Progenitor cell of endocrine pancreas (in vitro differentiated cells): Measurements from ENCODE around the gene SLC25A19. TPM values are rescaled to one million over a fixed set of nuclear protein-coding genes. Genes with fewer than 3 reads are reported as not detected.

Experiments
- DNase-seq: peaks from one replicate; pipeline ENCODE4 v3.0.0; 2021; ENCODE audit warnings: low spot score; ENCODE audit not compliant: unreplicated experiment
- H3K27ac Mint-ChIP-seq: 2 replicates; pipeline ENCODE4 v1.8.0; 2021; ENCODE audit warnings: mild to moderate bottlenecking, moderate library complexity, mixed read lengths
- H3K27me3 Mint-ChIP-seq: 2 replicates; pipeline ENCODE4 v1.8.0; 2021; ENCODE audit warnings: mixed read lengths
- H3K36me3 Mint-ChIP-seq: 2 replicates; pipeline ENCODE4 v1.8.0; 2022; ENCODE audit warnings: mixed read lengths; ENCODE audit not compliant: insufficient read depth
- H3K4me1 Mint-ChIP-seq: 2 replicates; pipeline ENCODE4 v1.8.0; 2021; ENCODE audit warnings: low read depth, mixed read lengths
- H3K4me3 Mint-ChIP-seq: 2 replicates; pipeline ENCODE4 v1.8.0; 2021; ENCODE audit warnings: low read depth, mild to moderate bottlenecking, moderate library complexity, mixed read lengths
- H3K9me3 Mint-ChIP-seq: 2 replicates; pipeline ENCODE4 v1.8.0; 2021; ENCODE audit warnings: low read depth, mixed read lengths
- CTCF ChIP-seq: fragments of 200-600 bp; sonication (generic); IDR thresholded peaks from one replicate; pipeline ENCODE4 v1.5.0; 2021; ENCODE audit warnings: antibody characterized with exemption, mild to moderate bottlenecking; ENCODE audit not compliant: unreplicated experiment
- total RNA-seq: library from RNA; stranded (reverse); gene quantifications from 2 replicates; pipeline ENCODE4 v1.2.1, GENCODE V29; 2021

The SLC25A19 gene
- total RNA-seq, 1 donor from 2014 or later: 18.4 TPM

- H3K27me3 Mint-ChIP-seq: no peaks in the 10 kb centered on the region
- DNase-seq: no peak
- no peaks in the 10 kb centered on the region for H3K9me3 Mint-ChIP-seq
Measured at GRCh38 chr17:75277664-75278071, 11.6 kb downstream of the SLC25A19 start.

GRCh38 chr17:75273977-75274708 lies 15.1 kb downstream of the SLC25A19 start:
- Mint-ChIP-seq H3K4me1 (peaks cover 8% of the 10 kb centered on the region), H3K27ac (peak overlapping the region; percentile 56), H3K36me3 (no peaks in the 10 kb centered on the region)

More at GRCh38 chr17:75277664-75278071, 11.6 kb downstream of the SLC25A19 start:
- TF ChIP-seq CTCF: no peak
- Mint-ChIP-seq H3K4me1 (no peaks in the 10 kb centered on the region), H3K36me3 (no peaks in the 10 kb centered on the region), H3K4me3 (no peak overlapping the region), H3K27ac (no peak overlapping the region)

GRCh38 chr17:75272848-75273184 lies 16.4 kb downstream of the SLC25A19 start:
- Mint-ChIP-seq H3K36me3 (no peaks in the 10 kb centered on the region), H3K27me3 (no peaks in the 10 kb centered on the region), H3K9me3 (no peaks in the 10 kb centered on the region), H3K27ac (no peak overlapping the region), H3K4me1 (peaks cover 11% of the 10 kb centered on the region), H3K4me3 (peak overlapping the region; percentile 51)
- no peak for TF ChIP-seq CTCF
- no peak for DNase-seq

More at GRCh38 chr17:75273977-75274708, 15.1 kb downstream of the SLC25A19 start:
- DNase-seq: no peak
- Mint-ChIP-seq H3K4me3 (no peak overlapping the region), H3K9me3 (no peaks in the 10 kb centered on the region), H3K27me3 (no peaks in the 10 kb centered on the region)
- TF ChIP-seq CTCF: no peak

GRCh38 chr17:75271955-75272847 lies 17.0 kb downstream of the SLC25A19 start:
- H3K9me3 Mint-ChIP-seq: no peaks in the 10 kb centered on the region
- H3K27ac Mint-ChIP-seq: peak overlapping the region; percentile 49
- H3K27me3 Mint-ChIP-seq: no peaks in the 10 kb centered on the region
- DNase-seq: no peak
- H3K36me3 Mint-ChIP-seq: no peaks in the 10 kb centered on the region
- peak overlapping the region; percentile 75 for H3K4me3 Mint-ChIP-seq
- H3K4me1 Mint-ChIP-seq: peaks cover 14% of the 10 kb centered on the region
- no peak for TF ChIP-seq CTCF

GRCh38 chr17:75271233-75271954 lies 17.8 kb downstream of the SLC25A19 start:
- peak; percentile 82 for DNase-seq
- H3K4me1 Mint-ChIP-seq: peaks cover 14% of the 10 kb centered on the region
- peaks cover 2% of the 10 kb centered on the region for H3K36me3 Mint-ChIP-seq
- H3K27me3 Mint-ChIP-seq: no peaks in the 10 kb centered on the region
- H3K27ac Mint-ChIP-seq: peak overlapping the region; percentile 56
- H3K9me3 Mint-ChIP-seq: no peaks in the 10 kb centered on the region
- peak; percentile 73 for TF ChIP-seq CTCF
- peak overlapping the region; percentile 75 for H3K4me3 Mint-ChIP-seq
